Hematopoietic multipotent progenitor cell treated with erythropoietin and hydrocortisone succinate and interleukin-3 and kit ligand, for 4 days (in vitro differentiated cells): ENCODE measurements around the gene SLC6A6.

Experiments used
- DNase-seq: peaks from one replicate; pipeline ENCODE4 v3.0.0-alpha.2; 2015

Gene SLC6A6

GRCh38 chr3:14439501-14440167, 37.2 kb downstream of the SLC6A6 start:
- peak; percentile 92 for DNase-seq

DNA sequence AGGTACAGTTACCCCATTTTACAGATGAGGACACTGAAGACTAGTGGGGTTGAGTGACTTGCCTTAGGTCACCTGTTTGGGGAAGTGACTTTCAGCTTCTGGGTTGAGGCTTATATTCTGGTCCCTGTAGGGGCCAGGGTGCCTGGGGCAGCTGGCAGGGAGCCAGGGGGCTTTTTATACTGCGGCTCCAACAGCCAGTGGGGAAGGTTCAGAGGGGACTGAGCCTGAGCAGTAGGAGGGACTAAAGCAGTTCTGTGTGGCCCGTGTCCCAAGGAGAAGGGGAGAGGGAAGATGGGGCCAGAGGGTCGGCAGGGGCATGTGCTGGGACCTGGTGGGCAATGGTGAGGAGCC, 37.7 kb downstream of the SLC6A6 start:
- DNase-seq, result peak; percentile 45

GRCh38 chr3:14440531-14441239, 38.3 kb downstream of the SLC6A6 start:
- DNase-seq, result peak; percentile 59

- peak; percentile 23 for DNase-seq
Measured at GRCh38 chr3:14441240-14441919, 39.0 kb downstream of the SLC6A6 start.

- DNase-seq, result peak; percentile 38
Measured at GRCh38 chr3:14441920-14442300, 39.5 kb downstream of the SLC6A6 start.

DNA sequence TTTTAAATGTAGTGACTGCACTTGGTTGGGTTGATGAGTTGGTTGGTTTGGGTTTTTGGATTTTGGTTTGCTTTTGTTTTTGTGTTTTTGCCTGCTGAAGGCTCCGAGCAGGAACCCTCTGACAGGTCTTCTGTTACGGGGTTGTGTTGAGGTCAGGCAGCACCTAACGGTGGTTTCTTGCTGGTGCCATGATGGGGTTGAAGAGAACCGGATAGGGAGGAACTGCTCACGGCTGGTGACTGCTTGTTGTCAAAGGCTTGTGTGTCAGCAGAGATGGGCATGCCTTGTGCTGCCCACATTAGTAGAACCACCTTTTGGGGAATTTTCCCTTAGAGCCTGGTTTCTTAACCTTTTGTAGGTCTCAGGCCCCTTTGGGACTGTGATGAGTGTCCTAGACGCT, 42.0 kb downstream of the SLC6A6 start:
- DNase-seq, result no peak

GRCh38 chr3:14445773-14446172, 43.4 kb downstream of the SLC6A6 start:
- no peak for DNase-seq

- DNase-seq, result no peak
Measured at GRCh38 chr3:14446988-14447570, 44.7 kb downstream of the SLC6A6 start.

DNA sequence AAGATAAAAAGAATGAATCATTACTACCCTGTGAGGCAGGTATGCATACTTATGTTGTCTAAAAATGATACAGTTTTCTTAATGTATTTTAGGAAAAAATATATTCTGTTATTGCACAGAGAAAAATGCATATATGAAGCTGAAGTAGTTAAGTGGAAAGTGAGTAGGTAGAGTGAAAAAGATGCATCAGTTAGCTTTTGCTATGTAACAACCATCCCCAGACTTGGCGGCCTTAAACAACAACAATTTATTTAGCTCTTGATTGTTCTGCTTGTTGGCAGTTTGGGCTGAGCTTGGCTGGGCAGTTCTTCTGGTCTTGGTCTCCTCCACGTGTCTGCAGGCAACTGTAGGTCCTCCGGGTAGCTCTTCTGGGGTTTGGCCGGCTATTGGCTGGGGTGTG, 45.7 kb downstream of the SLC6A6 start:
- no peak for DNase-seq

GRCh38 chr3:14448756-14449727, 46.6 kb downstream of the SLC6A6 start:
- DNase-seq, result no peak

- DNase-seq, result no peak
Measured at GRCh38 chr3:14450506-14450905, 48.1 kb downstream of the SLC6A6 start.

DNA sequence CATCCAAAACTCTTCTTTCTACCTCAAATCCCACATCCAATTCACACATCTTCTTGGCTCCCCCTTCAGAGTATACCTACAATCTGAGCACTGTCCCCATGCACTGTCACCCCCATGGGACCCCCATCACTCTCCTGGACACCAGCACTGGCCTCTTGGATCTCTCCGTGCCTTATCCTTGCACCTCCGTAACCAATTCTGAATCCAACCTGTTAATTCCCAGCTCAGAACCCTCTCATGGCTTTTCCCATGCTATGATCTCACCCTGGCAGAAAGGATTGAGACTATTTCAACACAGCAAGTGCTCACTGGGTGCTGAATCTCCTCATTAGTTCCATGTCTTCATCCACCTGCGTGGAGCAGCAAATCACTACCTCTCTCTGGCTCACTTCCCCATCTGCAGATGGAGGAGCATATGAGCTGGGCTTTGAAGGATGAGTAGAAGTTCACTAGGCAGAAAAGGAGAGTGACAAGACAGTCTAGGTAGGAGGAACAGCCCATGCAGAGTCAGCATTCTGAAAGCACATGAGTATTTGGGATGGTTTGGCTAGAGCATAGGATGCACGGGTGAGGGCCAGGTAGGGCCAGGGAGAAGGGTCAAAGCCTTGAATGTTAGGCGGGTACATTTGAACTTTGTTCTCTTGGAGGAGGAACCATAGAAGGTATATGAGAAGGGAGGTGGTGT, 48.7 kb downstream of the SLC6A6 start:
- no peak for DNase-seq

DNA sequence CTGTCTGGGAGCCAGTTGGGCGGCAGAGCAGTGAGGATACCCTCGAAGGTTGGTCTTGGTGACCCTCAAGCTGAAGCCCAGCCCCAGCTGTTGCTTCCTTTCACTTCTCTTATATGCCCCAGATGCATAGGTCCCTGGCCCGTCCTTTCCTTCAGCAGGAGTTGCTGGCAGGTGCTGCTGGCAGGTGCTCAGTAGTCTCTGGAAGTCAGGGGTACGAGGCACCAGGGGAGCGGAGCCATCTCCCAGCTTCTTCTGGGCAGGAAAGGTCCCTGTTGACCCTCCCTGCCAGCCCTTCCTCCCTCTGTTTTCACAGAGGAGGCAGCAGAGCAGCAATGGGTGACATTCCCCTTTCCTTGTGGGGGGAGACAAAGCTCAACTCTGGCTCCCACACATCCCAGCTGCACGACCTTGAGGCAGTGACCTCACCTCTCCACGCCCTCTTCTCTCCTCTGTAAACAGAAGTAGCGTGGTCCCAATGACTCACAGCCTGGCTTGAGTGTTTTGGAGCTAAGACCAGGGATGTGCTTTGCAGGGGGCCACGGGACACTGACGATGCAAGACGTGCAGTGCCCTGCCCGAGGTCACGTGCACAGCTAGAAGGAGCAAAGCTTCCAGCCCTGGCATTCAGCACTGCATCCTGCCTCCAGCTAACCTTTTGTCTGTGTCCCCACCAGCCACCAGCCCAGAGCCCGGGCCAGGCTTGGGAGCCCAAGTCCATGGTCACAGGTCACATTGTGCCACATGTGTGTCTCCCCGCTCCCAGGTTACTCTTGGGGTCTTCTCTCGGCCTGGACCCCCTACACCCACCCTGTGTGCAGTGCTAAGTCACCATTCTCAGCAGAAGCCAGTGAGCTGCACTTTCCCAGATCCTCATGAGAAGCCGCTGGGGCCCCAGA, 49.7 kb downstream of the SLC6A6 start:
- no peak for DNase-seq

- DNase-seq, result no peak
Measured at GRCh38 chr3:14452740-14453710, 50.6 kb downstream of the SLC6A6 start.

DNA sequence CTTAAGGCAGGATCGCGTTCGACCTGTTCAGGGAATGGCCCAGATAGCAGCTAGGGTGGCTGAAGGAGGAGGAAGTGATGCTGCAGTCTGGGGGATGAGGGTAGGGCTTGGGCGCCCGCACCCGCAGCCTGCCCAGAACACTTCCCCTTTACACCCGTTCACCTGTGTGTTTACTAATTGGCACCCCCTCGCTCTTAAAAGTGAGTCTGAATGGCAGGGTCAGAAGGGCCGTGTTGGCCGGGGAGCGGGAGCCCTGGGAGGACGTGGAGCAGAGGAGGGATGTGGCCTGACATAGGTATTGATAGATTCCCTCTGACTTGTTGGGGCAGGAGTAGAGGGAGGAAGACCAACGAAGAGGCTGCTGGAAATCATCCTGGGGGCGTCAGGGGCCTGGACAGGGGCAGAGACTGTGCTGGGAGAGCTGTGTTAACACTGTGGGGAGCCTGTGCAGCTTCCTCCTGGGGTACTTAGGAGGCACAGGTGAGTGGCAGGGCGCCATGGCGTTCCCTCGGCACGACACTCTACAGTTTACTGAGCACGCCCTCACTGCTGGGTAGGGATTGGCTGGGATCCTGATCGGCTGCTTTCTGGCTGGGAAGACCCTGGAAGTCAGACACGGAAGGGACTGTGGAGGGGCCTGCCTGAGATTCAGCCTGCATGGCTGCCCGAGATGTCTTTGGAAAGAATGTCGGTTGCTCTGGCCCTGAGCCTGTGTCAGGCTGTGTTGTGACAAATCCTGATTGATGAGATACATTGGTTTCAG, 51.7 kb downstream of the SLC6A6 start:
- no peak for DNase-seq

GRCh38 chr3:14454639-14455310, 52.4 kb downstream of the SLC6A6 start:
- DNase-seq, result no peak

GRCh38 chr3:14455571-14456317, 53.3 kb downstream of the SLC6A6 start:
- DNase-seq, result no peak

DNA sequence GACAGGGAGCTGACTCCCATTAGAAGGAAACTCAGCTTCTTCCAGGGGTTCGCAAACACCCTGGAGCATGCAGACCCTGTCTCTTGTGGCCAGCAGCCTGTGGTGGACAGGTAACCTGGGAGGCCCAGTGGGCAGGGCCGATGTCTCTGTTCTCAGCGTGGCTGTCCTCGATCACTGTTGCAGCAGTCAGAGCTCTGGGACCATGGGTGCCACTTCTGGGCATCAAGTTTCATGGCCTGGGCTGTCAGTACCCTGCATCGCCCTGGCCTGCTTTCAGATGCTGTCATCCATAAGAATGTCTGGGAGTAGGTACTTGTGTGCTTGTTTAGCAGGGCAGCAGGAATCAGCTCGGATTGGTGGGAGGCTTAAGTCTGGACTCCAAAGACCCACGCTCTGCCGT, 54.4 kb downstream of the SLC6A6 start:
- no peak for DNase-seq
